ENCODE data around the gene TPRX1.
"Not testable (repeated sequence)": the region's sequence is repeated elsewhere in the genome, so short reads cannot be mapped to it uniquely, and the experiment has no call there.

The TPRX1 gene

GRCh38 chr19:47804451-47804850, at the start of gene TPRX1:
TSS of gene TPRX1 (minus strand) at chr19:47804551. CDS start at chr19:47804539, 12 bp downstream.
- not testable (repeated sequence) for H3K9me3 Mint-ChIP-seq; H3K4me3 Mint-ChIP-seq; H3K4me1 Mint-ChIP-seq; H3K27ac Mint-ChIP-seq; H3K36me3 Mint-ChIP-seq; DNase-seq (ENCODE audit: low spot score in 2 of 2)
- ATAC-seq, result peak; percentile 16

- H3K36me3 Mint-ChIP-seq, result no peaks in the 10 kb centered on the region
- no peak overlapping the region for H3K27ac Mint-ChIP-seq
- no peak for DNase-seq (ENCODE audit: low spot score in 2 of 2)
- no peaks in the 10 kb centered on the region for H3K9me3 Mint-ChIP-seq
- H3K4me1 Mint-ChIP-seq, result peaks cover 16% of the 10 kb centered on the region
- ATAC-seq, result no peak
- H3K4me3 Mint-ChIP-seq, result no peak overlapping the region
Measured at GRCh38 chr19:47853003-47853402, 48.7 kb upstream of the TPRX1 start.

- ATAC-seq (no peak), DNase-seq (ENCODE audit: low spot score in 2 of 2) (peak in 1 of 2 donors; percentile 54)
- Mint-ChIP-seq H3K4me3 (peak overlapping the region; percentile 18), H3K4me1 (peaks cover 16% of the 10 kb centered on the region), H3K27ac (no peak overlapping the region), H3K9me3 (no peaks in the 10 kb centered on the region), H3K36me3 (no peaks in the 10 kb centered on the region)
Measured at GRCh38 chr19:47848823-47849473, 44.6 kb upstream of the TPRX1 start.

- Mint-ChIP-seq H3K9me3 (no peaks in the 10 kb centered on the region), H3K4me3 (no peak overlapping the region), H3K36me3 (no peaks in the 10 kb centered on the region), H3K4me1 (peaks cover 16% of the 10 kb centered on the region), H3K27ac (no peak overlapping the region)
- ATAC-seq (no peak), DNase-seq (ENCODE audit: low spot score in 2 of 2) (no peak)
Measured at GRCh38 chr19:47848425-47848822, 44.1 kb upstream of the TPRX1 start.

GRCh38 chr19:47842941-47843340, 38.6 kb upstream of the TPRX1 start:
- peak overlapping the region; percentile 38 for H3K27ac Mint-ChIP-seq
- H3K4me3 Mint-ChIP-seq, result no peak overlapping the region
- no peaks in the 10 kb centered on the region for H3K36me3 Mint-ChIP-seq
- H3K4me1 Mint-ChIP-seq, result peaks cover 7% of the 10 kb centered on the region
- H3K9me3 Mint-ChIP-seq, result no peaks in the 10 kb centered on the region
- ATAC-seq (no peak), DNase-seq (ENCODE audit: low spot score in 2 of 2) (no peak)

GRCh38 chr19:47839913-47840312, 35.6 kb upstream of the TPRX1 start:
- DNase-seq (ENCODE audit: low spot score in 2 of 2) (no peak), ATAC-seq (no peak)
- no peak overlapping the region for H3K27ac Mint-ChIP-seq
- H3K36me3 Mint-ChIP-seq, result no peaks in the 10 kb centered on the region
- no peaks in the 10 kb centered on the region for H3K9me3 Mint-ChIP-seq
- H3K4me1 Mint-ChIP-seq, result peaks cover 7% of the 10 kb centered on the region
- H3K4me3 Mint-ChIP-seq, result no peak overlapping the region

GRCh38 chr19:47839411-47839810, 35.1 kb upstream of the TPRX1 start:
- H3K36me3 Mint-ChIP-seq, result no peaks in the 10 kb centered on the region
- no peak overlapping the region for H3K4me3 Mint-ChIP-seq
- no peak overlapping the region for H3K27ac Mint-ChIP-seq
- peaks cover 7% of the 10 kb centered on the region for H3K4me1 Mint-ChIP-seq
- ATAC-seq, result no peak
- H3K9me3 Mint-ChIP-seq, result no peaks in the 10 kb centered on the region
- no peak for DNase-seq (ENCODE audit: low spot score in 2 of 2)

- H3K36me3 Mint-ChIP-seq, result no peaks in the 10 kb centered on the region
- no peak overlapping the region for H3K4me3 Mint-ChIP-seq
Measured at GRCh38 chr19:47836038-47836437, 31.7 kb upstream of the TPRX1 start.

GRCh38 chr19:47832723-47833122, 28.4 kb upstream of the TPRX1 start:
- Mint-ChIP-seq H3K27ac (no peak overlapping the region), H3K4me3 (no peak overlapping the region), H3K9me3 (no peaks in the 10 kb centered on the region), H3K36me3 (no peaks in the 10 kb centered on the region), H3K4me1 (no peaks in the 10 kb centered on the region)
- ATAC-seq, result no peak
- no peak for DNase-seq (ENCODE audit: low spot score in 2 of 2)

More at GRCh38 chr19:47836038-47836437, 31.7 kb upstream of the TPRX1 start:
- ATAC-seq (no peak), DNase-seq (ENCODE audit: low spot score in 2 of 2) (no peak)
- Mint-ChIP-seq H3K27ac (no peak overlapping the region), H3K9me3 (no peaks in the 10 kb centered on the region), H3K4me1 (no peaks in the 10 kb centered on the region)

- Mint-ChIP-seq H3K4me3 (no peak overlapping the region), H3K36me3 (no peaks in the 10 kb centered on the region), H3K9me3 (no peaks in the 10 kb centered on the region), H3K27ac (no peak overlapping the region), H3K4me1 (no peaks in the 10 kb centered on the region)
- DNase-seq (ENCODE audit: low spot score in 2 of 2) (no peak), ATAC-seq (no peak)
Measured at GRCh38 chr19:47826800-47827199, 22.4 kb upstream of the TPRX1 start.

- Mint-ChIP-seq H3K27ac (no peak overlapping the region), H3K36me3 (no peaks in the 10 kb centered on the region), H3K4me1 (peaks cover 10% of the 10 kb centered on the region), H3K9me3 (no peaks in the 10 kb centered on the region), H3K4me3 (no peak overlapping the region)
- ATAC-seq, result no peak
- DNase-seq (ENCODE audit: low spot score in 2 of 2), result no peak
Measured at GRCh38 chr19:47824396-47824795, 20.0 kb upstream of the TPRX1 start.

- no peak for ATAC-seq
Measured at GRCh38 chr19:47821460-47822020, 17.2 kb upstream of the TPRX1 start, which contains the start of gene CRX. TSS of gene CRX (plus strand) at chr19:47821937. CDS start at chr19:47834444, 12,507 bp downstream.

GRCh38 chr19:47820410-47820809, 16.1 kb upstream of the TPRX1 start:
- H3K36me3 Mint-ChIP-seq, result no peaks in the 10 kb centered on the region
- H3K4me3 Mint-ChIP-seq, result no peak overlapping the region
- DNase-seq (ENCODE audit: low spot score in 2 of 2) (no peak), ATAC-seq (no peak)
- H3K9me3 Mint-ChIP-seq, result no peaks in the 10 kb centered on the region
- H3K27ac Mint-ChIP-seq, result no peak overlapping the region
- H3K4me1 Mint-ChIP-seq, result peaks cover 10% of the 10 kb centered on the region

More at GRCh38 chr19:47821460-47822020, 17.2 kb upstream of the TPRX1 start, which contains the start of gene CRX:
- Mint-ChIP-seq H3K4me1 (peaks cover 10% of the 10 kb centered on the region), H3K4me3 (no peak within 1 kb of the TSS), H3K27ac (no peak within 1 kb of the TSS), H3K9me3 (no peaks in the 10 kb centered on the region), H3K36me3 (no peaks in the 10 kb centered on the region)
- no peak for DNase-seq (ENCODE audit: low spot score in 2 of 2)

- Mint-ChIP-seq H3K4me1 (peaks cover 10% of the 10 kb centered on the region), H3K36me3 (no peaks in the 10 kb centered on the region), H3K4me3 (no peak overlapping the region), H3K27ac (no peak overlapping the region), H3K9me3 (no peaks in the 10 kb centered on the region)
- ATAC-seq, result no peak
- no peak for DNase-seq (ENCODE audit: low spot score in 2 of 2)
Measured at GRCh38 chr19:47819858-47820257, 15.5 kb upstream of the TPRX1 start.

GRCh38 chr19:47818221-47818620, 13.9 kb upstream of the TPRX1 start:
- H3K36me3 Mint-ChIP-seq; H3K9me3 Mint-ChIP-seq; H3K4me3 Mint-ChIP-seq; H3K27ac Mint-ChIP-seq; DNase-seq (ENCODE audit: low spot score in 2 of 2); ATAC-seq: not testable (repeated sequence)
- H3K4me1 Mint-ChIP-seq, result peaks cover 14% of the 10 kb centered on the region

GRCh38 chr19:47816270-47816669, 11.9 kb upstream of the TPRX1 start:
- peaks cover 14% of the 10 kb centered on the region for H3K4me1 Mint-ChIP-seq
- not testable (repeated sequence) for H3K36me3 Mint-ChIP-seq; H3K9me3 Mint-ChIP-seq; H3K27ac Mint-ChIP-seq; H3K4me3 Mint-ChIP-seq; DNase-seq (ENCODE audit: low spot score in 2 of 2); ATAC-seq

Data from stimulated activated effector memory CD8-positive, alpha-beta T cell treated with anti-CD3 and anti-CD28 coated beads, Interleukin-12 subunit alpha, Interleukin-12 subunit beta, amount 100 ng/mL, for 72 hours (primary cell).